Vein endothelial cell (primary cell): Measurements from ENCODE around the gene SLC15A1. TPM values are rescaled to one million over a fixed set of nuclear protein-coding genes. Genes with fewer than 3 reads are reported as not detected.

ENCODE experiments used
- small RNA-seq: library from RNA; depleted of rRNA; stranded (forward); fragments of <200 nt; gene quantifications from one replicate; pipeline ENCODE3, GENCODE V24; 2012
- total RNA-seq: library from RNA; depleted of rRNA; stranded (reverse); fragments of >200 nt; gene quantifications from 2 replicates; pipeline ENCODE4 v1.2.3, GENCODE V29; 2012

SLC15A1 gene, protein sequence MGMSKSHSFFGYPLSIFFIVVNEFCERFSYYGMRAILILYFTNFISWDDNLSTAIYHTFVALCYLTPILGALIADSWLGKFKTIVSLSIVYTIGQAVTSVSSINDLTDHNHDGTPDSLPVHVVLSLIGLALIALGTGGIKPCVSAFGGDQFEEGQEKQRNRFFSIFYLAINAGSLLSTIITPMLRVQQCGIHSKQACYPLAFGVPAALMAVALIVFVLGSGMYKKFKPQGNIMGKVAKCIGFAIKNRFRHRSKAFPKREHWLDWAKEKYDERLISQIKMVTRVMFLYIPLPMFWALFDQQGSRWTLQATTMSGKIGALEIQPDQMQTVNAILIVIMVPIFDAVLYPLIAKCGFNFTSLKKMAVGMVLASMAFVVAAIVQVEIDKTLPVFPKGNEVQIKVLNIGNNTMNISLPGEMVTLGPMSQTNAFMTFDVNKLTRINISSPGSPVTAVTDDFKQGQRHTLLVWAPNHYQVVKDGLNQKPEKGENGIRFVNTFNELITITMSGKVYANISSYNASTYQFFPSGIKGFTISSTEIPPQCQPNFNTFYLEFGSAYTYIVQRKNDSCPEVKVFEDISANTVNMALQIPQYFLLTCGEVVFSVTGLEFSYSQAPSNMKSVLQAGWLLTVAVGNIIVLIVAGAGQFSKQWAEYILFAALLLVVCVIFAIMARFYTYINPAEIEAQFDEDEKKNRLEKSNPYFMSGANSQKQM
- not detected in 2 replicates for total RNA-seq

DNA sequence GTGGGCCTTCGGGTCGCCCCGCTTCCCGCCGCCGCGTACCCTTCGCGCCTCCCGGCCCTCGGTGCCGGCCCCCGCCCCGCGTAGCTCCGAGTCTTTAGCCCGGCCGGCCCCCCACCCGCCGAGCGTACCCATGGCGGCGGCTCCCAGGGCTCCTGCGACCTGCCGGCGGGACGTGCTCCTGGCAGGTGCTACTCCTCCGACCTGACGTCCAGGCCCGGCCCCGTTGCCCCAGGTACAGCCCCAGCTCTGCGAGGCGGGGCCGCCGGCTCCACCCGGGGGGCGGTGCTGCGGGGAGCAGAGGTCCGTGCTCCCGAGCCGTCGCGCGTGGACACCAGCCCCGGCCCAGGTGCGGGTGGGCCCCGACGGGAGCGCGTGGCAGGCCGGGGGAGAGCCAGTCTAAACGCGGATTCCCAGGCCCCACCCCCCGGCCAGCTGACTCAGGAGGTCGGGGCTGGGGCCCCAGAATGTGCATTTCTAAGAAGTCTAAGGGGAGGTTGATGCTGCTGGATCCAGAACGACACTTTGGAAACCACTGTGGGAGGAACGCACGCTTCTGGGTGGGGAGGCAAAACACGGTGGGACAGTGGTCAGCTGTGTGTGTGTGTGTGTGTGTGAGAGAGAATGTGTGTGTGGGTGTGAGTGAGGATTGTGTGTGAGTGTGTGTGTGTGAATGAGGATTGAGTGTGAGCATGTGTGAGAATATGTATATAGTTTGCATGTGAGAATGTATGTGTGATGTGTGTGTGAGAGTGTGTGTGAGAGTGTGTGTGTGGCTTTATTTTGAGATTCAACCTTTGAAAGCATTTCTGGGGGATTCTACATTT lies at the start of gene SLC15A1:
TSS of gene SLC15A1 (minus strand) at position 206 of the 824 bp plus-strand sequence. CDS start at position 132, 74 bp downstream.

Small RNA genes lying within 50 kb of the gene (small RNA-seq; reads per million reads assigned to genes)
- gene RN7SL60P = not detected

Other genes starting within 250 kb of the SLC15A1 start
- 86.9 and 90.0 TPM in 2 replicates for gene STK24, start 175.6 kb downstream of the SLC15A1 start, total RNA-seq
- 385 and 477 TPM in 2 replicates for gene DOCK9, start 225.4 kb upstream of the SLC15A1 start, total RNA-seq